Esophagus muscularis mucosa (tissue), 4 donors: ENCODE data around the gene EVC. TPM values are rescaled to one million over a fixed set of nuclear protein-coding genes. Genes with fewer than 3 reads are reported as not detected.

ENCODE experiments used
- DNase-seq: peaks from one replicate; pipeline ENCODE4 v3.0.0-alpha.2; 2017; ENCODE audit errors: extremely low spot score
- H3K27ac ChIP-seq, 4 donors: fragments of 200-600 bp; sonication (generic); replicated peaks in 1 of 4; 1 replicate in 3 of 4; 2 replicates in 1 of 4; pipeline ENCODE4 v1.5.1; 2016 to 2019; ENCODE audit warnings: mild to moderate bottlenecking in 1 of 4
- H3K27me3 ChIP-seq, 4 donors: fragments of 200-600 bp; sonication (generic); one replicate each; pipeline versions ENCODE4 v1.5.1 to v1.6.0; 2016 to 2019
- H3K36me3 ChIP-seq, 4 donors: fragments of 200-600 bp; sonication (generic); one replicate each; pipeline ENCODE4 v1.5.1; 2016 to 2019
- H3K4me1 ChIP-seq, 4 donors: fragments of 200-600 bp; sonication (generic); one replicate each; pipeline ENCODE4 v1.5.1; 2016 to 2019
- H3K4me3 ChIP-seq, 4 donors: fragments of 200-600 bp; sonication (generic); 1 replicate in 2 of 4; 2 replicates in 2 of 4; pipeline ENCODE4 v1.5.1; 2016 to 2019; ENCODE audit warnings: mild to moderate bottlenecking in 4 of 4, moderate library complexity in 1 of 4
- H3K9me3 ChIP-seq, 4 donors: fragments of 200-600 bp; sonication (generic); 1 replicate in 3 of 4; 2 replicates in 1 of 4; pipeline ENCODE4 v1.5.1; 2016 to 2019
- EP300 ChIP-seq: sonication (generic); formaldehyde crosslinking; IDR thresholded peaks from one replicate; pipeline ENCODE4 v1.6.1; 2017; ENCODE audit warnings: antibody characterized with exemption
- POLR2A ChIP-seq: fragments of 450-650 bp; IDR thresholded peaks from one replicate; pipeline ENCODE4 v1.6.1; 2017; ENCODE audit warnings: antibody characterized with exemption, moderate library complexity, mild to moderate bottlenecking, low read depth
- POLR2AphosphoS5 ChIP-seq, 2 donors: sonication (generic); formaldehyde crosslinking; IDR thresholded peaks; one replicate each; pipeline ENCODE4 v1.6.1; 2017; ENCODE audit warnings: antibody characterized with exemption in 2 of 2
- WGBS: methylation state at CpG from one replicate; pipeline ENCODE4 v1.1.5; 2018; 5-methylcytosine and 5-hydroxymethylcytosine counted together
- intact Hi-C: fragments of 100-400 bp; cut with DNase I; formaldehyde crosslinking; loops from one replicate; pipeline ENCODE4 v1.15.1; 2023
- total RNA-seq, 4 donors: library from RNA; depleted of rRNA; stranded (reverse); fragments of >200 nt; gene quantifications; one replicate each; pipeline versions ENCODE4 v1.1.0 to v1.2.1, GENCODE V29; 2016
- TF ChIP-seq, protein P1 (sequence below), 3 experiments: fragments of 200-600 bp in 2 of 3; fragments of 450-650 bp in 1 of 3; sonication (generic) in 2 of 3; IDR thresholded peaks; one replicate each; pipeline ENCODE4 v1.5.1; 2017 to 2019; ENCODE audit warnings: antibody characterized with exemption in 3 of 3, mild to moderate bottlenecking in 2 of 3, moderate library complexity in 1 of 3

The EVC gene
- total RNA-seq, 4 donors from 2014 or later, result 25.7 to 59.6 (median 44.2) TPM

GRCh38 chr4:5732158-5732557 lies 21.2 kb downstream of the EVC start:
- peaks cover 31 to 81% (median 53%) of the 10 kb centered on the region in 4 donors for H3K36me3 ChIP-seq
- TF ChIP-seq POLR2AphosphoS5 (IDR thresholded peaks at IDR 0.05) (no peak), POLR2A (no peak), EP300 (no peak)
- TF ChIP-seq, protein P1, sequence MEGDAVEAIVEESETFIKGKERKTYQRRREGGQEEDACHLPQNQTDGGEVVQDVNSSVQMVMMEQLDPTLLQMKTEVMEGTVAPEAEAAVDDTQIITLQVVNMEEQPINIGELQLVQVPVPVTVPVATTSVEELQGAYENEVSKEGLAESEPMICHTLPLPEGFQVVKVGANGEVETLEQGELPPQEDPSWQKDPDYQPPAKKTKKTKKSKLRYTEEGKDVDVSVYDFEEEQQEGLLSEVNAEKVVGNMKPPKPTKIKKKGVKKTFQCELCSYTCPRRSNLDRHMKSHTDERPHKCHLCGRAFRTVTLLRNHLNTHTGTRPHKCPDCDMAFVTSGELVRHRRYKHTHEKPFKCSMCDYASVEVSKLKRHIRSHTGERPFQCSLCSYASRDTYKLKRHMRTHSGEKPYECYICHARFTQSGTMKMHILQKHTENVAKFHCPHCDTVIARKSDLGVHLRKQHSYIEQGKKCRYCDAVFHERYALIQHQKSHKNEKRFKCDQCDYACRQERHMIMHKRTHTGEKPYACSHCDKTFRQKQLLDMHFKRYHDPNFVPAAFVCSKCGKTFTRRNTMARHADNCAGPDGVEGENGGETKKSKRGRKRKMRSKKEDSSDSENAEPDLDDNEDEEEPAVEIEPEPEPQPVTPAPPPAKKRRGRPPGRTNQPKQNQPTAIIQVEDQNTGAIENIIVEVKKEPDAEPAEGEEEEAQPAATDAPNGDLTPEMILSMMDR (IDR thresholded peaks at IDR 0.05), result no peak
- WGBS, result 87% methylated on average over 10 of the region's 10 CpGs
- no peak overlapping the region for H3K4me3 ChIP-seq
- no peaks in the 10 kb centered on the region for H3K27me3 ChIP-seq
- no peaks in the 10 kb centered on the region for H3K4me1 ChIP-seq
- intact Hi-C loops, result no loop called here
- DNase-seq, result no peak
- H3K27ac ChIP-seq, result no peak overlapping the region
- H3K9me3 ChIP-seq, result no peaks in the 10 kb centered on the region

GRCh38 chr4:5734853-5735252 lies 23.9 kb downstream of the EVC start:
- DNase-seq, result no peak
- no peak overlapping the region for H3K4me3 ChIP-seq
- H3K4me1 ChIP-seq, result no peaks in the 10 kb centered on the region
- H3K9me3 ChIP-seq, result no peaks in the 10 kb centered on the region
- no peak overlapping the region for H3K27ac ChIP-seq
- intact Hi-C loops, result no loop called here
- WGBS, result 97% methylated on average over 3 of the region's 5 CpGs
- no peaks in the 10 kb centered on the region for H3K27me3 ChIP-seq
- TF ChIP-seq POLR2A (no peak), EP300 (no peak), POLR2AphosphoS5 (IDR thresholded peaks at IDR 0.05) (no peak)
- TF ChIP-seq, protein P1 (IDR thresholded peaks at IDR 0.05), result no peak
- peaks cover 23 to 75% (median 47%) of the 10 kb centered on the region in 4 donors for H3K36me3 ChIP-seq

GRCh38 chr4:5735463-5735862 lies 24.5 kb downstream of the EVC start:
- WGBS, result 67% methylated on average over 3 of the region's 3 CpGs
- Histone ChIP-seq H3K9me3 (no peaks in the 10 kb centered on the region), H3K36me3 (peaks cover 17 to 69% (median 42%) of the 10 kb centered on the region in 4 donors), H3K4me1 (no peaks in the 10 kb centered on the region), H3K4me3 (no peak overlapping the region), H3K27me3 (no peaks in the 10 kb centered on the region), H3K27ac (no peak overlapping the region)
- DNase-seq, result no peak
- intact Hi-C loops, result no loop called here
- no peak for TF ChIP-seq POLR2AphosphoS5 (IDR thresholded peaks at IDR 0.05)
- TF ChIP-seq, protein P1 (IDR thresholded peaks at IDR 0.05), result no peak
- TF ChIP-seq POLR2A, result no peak
- no peak for TF ChIP-seq EP300

- TF ChIP-seq EP300 (no peak), POLR2AphosphoS5 (IDR thresholded peaks at IDR 0.05) (no peak), POLR2A (no peak)
- TF ChIP-seq, protein P1 (IDR thresholded peaks at IDR 0.05), result no peak
- H3K4me3 ChIP-seq, result no peak overlapping the region
- 94% methylated on average over 2 of the region's 2 CpGs for WGBS
- peaks cover 11 to 63% (median 36%) of the 10 kb centered on the region in 4 donors for H3K36me3 ChIP-seq
- H3K4me1 ChIP-seq, result no peaks in the 10 kb centered on the region
- intact Hi-C loops, result no loop called here
- H3K9me3 ChIP-seq, result no peaks in the 10 kb centered on the region
- no peaks in the 10 kb centered on the region for H3K27me3 ChIP-seq
- DNase-seq, result no peak
- H3K27ac ChIP-seq, result no peak overlapping the region
Observed at GRCh38 chr4:5738061-5738460, 27.1 kb downstream of the EVC start.

DNA sequence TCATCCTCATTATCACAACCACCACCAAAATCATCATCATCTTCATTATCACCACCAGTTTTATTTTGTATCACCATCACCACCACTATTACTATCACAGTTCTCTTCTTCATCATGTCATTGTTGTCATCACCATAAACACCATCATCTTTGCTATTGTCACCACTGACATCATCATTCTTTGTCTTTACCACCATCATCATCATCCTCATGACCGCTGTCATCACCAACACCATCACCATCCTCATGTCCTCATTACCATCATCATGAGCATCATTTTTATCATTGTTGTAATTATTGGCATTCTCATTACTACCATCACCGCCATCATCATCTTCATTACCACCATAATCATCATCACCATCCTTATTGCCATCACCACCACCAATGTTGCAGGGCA lies 31.4 kb downstream of the EVC start:
- WGBS, result 95% methylated on average over 2 of the region's 2 CpGs
- intact Hi-C loops, result no loop called here
- Histone ChIP-seq H3K4me3 (no peak overlapping the region), H3K27ac (no peak overlapping the region), H3K4me1 (peaks cover 2 to 8% (median 7%) of the 10 kb centered on the region in 4 donors), H3K36me3 (peaks cover 8 to 62% (median 20%) of the 10 kb centered on the region in 4 donors), H3K9me3 (no peaks in the 10 kb centered on the region), H3K27me3 (no peaks in the 10 kb centered on the region)
- DNase-seq, result no peak
- TF ChIP-seq POLR2AphosphoS5 (IDR thresholded peaks at IDR 0.05) (no peak), POLR2A (no peak), EP300 (no peak)
- TF ChIP-seq, protein P1 (IDR thresholded peaks at IDR 0.05), result no peak
